BJ (cell line): ENCODE results near the gene IFITM10. TPM values are rescaled to one million over a fixed set of nuclear protein-coding genes. Genes with fewer than 3 reads are reported as not detected.

Source experiments
- CTCF ChIA-PET: fragments of 350-600 bp; formaldehyde crosslinking; extraction: SDS; loops from one replicate; lab custom pipeline; 2021; ENCODE audit warnings: antibody characterized with exemption, inconsistent platforms; lab: Yijun Ruan, JAX
- POLR2A ChIA-PET: fragments of 300-600 bp; sonication (Branson Sonifier 250); formaldehyde crosslinking; extraction: SDS; loops from one replicate; lab custom pipeline; 2021; ENCODE audit warnings: antibody characterized with exemption; lab: Charles Lee
- DNase-seq: peaks from one replicate; pipeline ENCODE4 v3.0.0-alpha.2; 2011; ENCODE audit warnings: low read depth
- H3K27me3 ChIP-seq: 2 replicates; pipeline ENCODE4 v1.6.0; 2011; ENCODE audit warnings: low read length; ENCODE audit not compliant: control insufficient read depth, insufficient read depth
- H3K36me3 ChIP-seq: 2 replicates; pipeline ENCODE4 v1.5.1; 2011; ENCODE audit warnings: low read length; ENCODE audit not compliant: control insufficient read depth, insufficient read depth
- H3K4me3 ChIP-seq: 2 replicates; pipeline ENCODE4 v1.5.1; 2011; ENCODE audit warnings: low read depth, mild to moderate bottlenecking, control low read depth, low read length
- CTCF ChIP-seq: IDR thresholded peaks from 2 replicates; pipeline ENCODE4 v1.5.1; 2011; ENCODE audit warnings: low read depth, mild to moderate bottlenecking, control low read depth, inconsistent platforms, low read length, moderate library complexity; ENCODE audit not compliant: insufficient read depth
- polyA plus RNA-seq: library from polyadenylated mRNA; depleted of rRNA; stranded (reverse); fragments of >200 nt; gene quantifications from 2 replicates; pipeline ENCODE4 v1.2.3, GENCODE V29; 2011

The IFITM10 gene
- polyA plus RNA-seq, 1 experiment, result 0.22 TPM

- POLR2A ChIA-PET, result no interaction called here
- TF ChIP-seq CTCF, result no peak
- CTCF ChIA-PET, result interaction anchor here (1.3 to 1.8 kb wide), 2 partner anchors 11 to 117 kb away, joined by 3 to 10 read pairs; no protein-coding TSS in a partner anchor
Observed at GRCh38 chr11:1714908-1715885, 35.2 kb downstream of the IFITM10 start.

GRCh38 chr11:1708716-1709115 is 41.7 kb downstream of the IFITM10 start:
- POLR2A ChIA-PET, result no interaction called here
- CTCF ChIA-PET, result interaction anchor here (2.9 to 4.7 kb wide), 2 partner anchors 15 to 124 kb away, joined by 18 to 37 read pairs; no protein-coding TSS in a partner anchor
- Histone ChIP-seq H3K36me3 (no peaks in the 10 kb centered on the region), H3K4me3 (no peak overlapping the region), H3K27me3 (peaks cover 10% of the 10 kb centered on the region)
- DNase-seq, result no peak
- no peak for TF ChIP-seq CTCF

More at GRCh38 chr11:1714908-1715885, 35.2 kb downstream of the IFITM10 start:
- H3K27me3 ChIP-seq, result no peaks in the 10 kb centered on the region
- H3K4me3 ChIP-seq, result no peak overlapping the region
- no peaks in the 10 kb centered on the region for H3K36me3 ChIP-seq
- no peak for DNase-seq

- CTCF ChIA-PET, result interaction anchor here (0.9 to 4.7 kb wide), 4 partner anchors 14 to 125 kb away, joined by 5 to 37 read pairs (median 12); no protein-coding TSS in a partner anchor
Observed at GRCh38 chr11:1707751-1708150, 42.6 kb downstream of the IFITM10 start.

GRCh38 chr11:1706634-1707400 is 43.6 kb downstream of the IFITM10 start:
- ChIA-PET CTCF (interaction anchor here (0.8 to 4.7 kb wide), 4 partner anchors 13 to 445 kb away, joined by 3 to 37 read pairs (median 12); no protein-coding TSS in a partner anchor), POLR2A (no interaction called here)
- peaks cover 10% of the 10 kb centered on the region for H3K27me3 ChIP-seq
- no peaks in the 10 kb centered on the region for H3K36me3 ChIP-seq
- H3K4me3 ChIP-seq, result no peak overlapping the region
- TF ChIP-seq CTCF, result peak; percentile 32; the same call in 1 of the 2 replicates
- no peak for DNase-seq

More at GRCh38 chr11:1707751-1708150, 42.6 kb downstream of the IFITM10 start:
- peaks cover 10% of the 10 kb centered on the region for H3K27me3 ChIP-seq
- no peak for TF ChIP-seq CTCF
- no peaks in the 10 kb centered on the region for H3K36me3 ChIP-seq
- POLR2A ChIA-PET, result no interaction called here
- no peak for DNase-seq
- H3K4me3 ChIP-seq, result no peak overlapping the region
